GM18907 (cell line): ENCODE data around the gene MXRA8.
A peak's percentile ranks its signal among the peaks of the same experiment; 100 is the strongest.
"Not testable (repeated sequence)": the region's sequence is repeated elsewhere in the genome, so short reads cannot be mapped to it uniquely, and the experiment has no call there.

Experiments
- ATAC-seq: cut with Tn5 transposase; IDR thresholded peaks from one replicate; pipeline ENCODE4 v1.9.1; 2021; ENCODE audit warnings: mild to moderate bottlenecking, moderate library complexity; ENCODE audit not compliant: unreplicated experiment

Gene MXRA8

GRCh38 chr1:1324524-1325287 lies 33.6 kb downstream of the MXRA8 start, which contains the start of the genes CPTP and INTS11:
Gene CPTP, plus strand, starts transcription at chr1:1324802. Its CDS starts 2,109 bp downstream, at chr1:1326911.
Gene INTS11, minus strand, starts transcription at chr1:1324660. Its CDS starts 52 bp downstream, at chr1:1324608.
- peak; percentile 47 for ATAC-seq

GRCh38 chr1:1324084-1324523 lies 34.3 kb downstream of the MXRA8 start:
- ATAC-seq, result peak; percentile 30

- ATAC-seq, result no peak
These were observed 35.4 kb downstream of the MXRA8 start for GRCh38 chr1:1322952-1323351.

GRCh38 chr1:1322418-1322817 lies 35.9 kb downstream of the MXRA8 start:
- no peak for ATAC-seq

GRCh38 chr1:1321477-1321876 lies 36.9 kb downstream of the MXRA8 start:
- no peak for ATAC-seq

- no peak for ATAC-seq
These were observed 37.5 kb downstream of the MXRA8 start for GRCh38 chr1:1320666-1321448.

GRCh38 chr1:1319646-1319941 lies 38.8 kb downstream of the MXRA8 start:
- no peak for ATAC-seq

GRCh38 chr1:1318777-1319645 lies 39.3 kb downstream of the MXRA8 start:
- no peak for ATAC-seq

- ATAC-seq, result no peak
These were observed 40.2 kb downstream of the MXRA8 start for GRCh38 chr1:1318131-1318652.

GRCh38 chr1:1317420-1317819 lies 40.9 kb downstream of the MXRA8 start:
- no peak for ATAC-seq

GRCh38 chr1:1316199-1316598 lies 42.2 kb downstream of the MXRA8 start:
- ATAC-seq, result not testable (repeated sequence)

- no peak for ATAC-seq
These were observed 42.9 kb downstream of the MXRA8 start for GRCh38 chr1:1315435-1315954.

- no peak for ATAC-seq
These were observed 43.5 kb downstream of the MXRA8 start for GRCh38 chr1:1314678-1315335.

GRCh38 chr1:1314237-1314586 lies 44.1 kb downstream of the MXRA8 start:
- ATAC-seq, result no peak

GRCh38 chr1:1313500-1314236 lies 44.7 kb downstream of the MXRA8 start:
- ATAC-seq, result no peak

GRCh38 chr1:1312450-1313314 lies 45.7 kb downstream of the MXRA8 start:
- ATAC-seq, result no peak

- no peak for ATAC-seq
These were observed 46.9 kb downstream of the MXRA8 start for GRCh38 chr1:1311107-1312104.
